Measurements from ENCODE around the gene PSMD6.

The PSMD6 gene

DNA sequence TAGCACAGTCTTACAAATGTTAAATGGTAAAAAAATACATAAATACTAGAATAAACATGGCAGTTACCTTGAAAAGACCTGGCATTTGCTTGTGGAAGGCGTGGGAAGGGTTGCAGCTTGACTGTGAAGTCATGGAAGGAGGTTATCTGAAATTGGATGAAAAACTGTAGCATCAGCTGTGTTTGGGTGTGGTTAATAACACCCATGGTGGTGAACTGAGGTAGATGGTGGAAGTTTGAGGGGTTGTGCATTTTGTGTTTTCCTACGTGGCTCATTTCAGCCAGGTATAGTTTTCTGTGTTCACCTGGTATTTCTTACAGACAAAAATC lies 46.5 kb downstream of the PSMD6 start:
- no peak for DNase-seq (ENCODE audit: low read depth in 2 of 2)

DNA sequence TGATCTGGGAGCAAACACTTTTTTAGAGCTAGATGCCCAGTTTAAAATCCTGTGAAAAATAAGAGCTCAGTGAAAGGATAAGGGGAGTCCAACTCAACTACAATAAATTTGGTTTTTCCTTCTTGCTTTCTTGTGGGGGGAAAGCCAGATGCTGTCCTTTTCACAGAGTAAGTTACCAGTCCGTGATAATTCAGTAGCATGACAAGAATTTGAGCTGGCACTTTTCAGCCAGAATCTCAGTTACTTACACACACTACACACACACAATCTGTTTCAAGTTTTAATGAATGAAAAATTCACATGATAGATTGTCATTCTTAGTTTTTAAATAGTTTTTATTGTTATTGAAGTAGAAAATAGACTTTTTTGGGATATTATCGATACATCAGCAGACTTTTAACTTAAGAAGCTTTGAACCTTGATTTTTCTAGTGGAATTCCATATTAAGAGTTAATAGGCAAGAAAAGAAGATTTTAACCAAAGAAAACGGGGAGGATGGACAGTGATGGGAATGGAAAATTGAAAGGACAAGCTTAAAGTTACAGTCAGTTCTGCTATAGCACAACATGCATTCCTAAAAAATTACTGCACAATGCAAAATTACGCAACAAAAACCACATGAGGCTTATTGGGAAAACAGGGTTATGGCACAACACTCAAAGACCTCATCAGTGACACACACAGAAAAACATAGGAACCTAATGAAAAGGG lies 47.0 kb downstream of the PSMD6 start:
- peak; percentile 91 to 93 for DNase-seq (ENCODE audit: low read depth in 2 of 2)

DNA sequence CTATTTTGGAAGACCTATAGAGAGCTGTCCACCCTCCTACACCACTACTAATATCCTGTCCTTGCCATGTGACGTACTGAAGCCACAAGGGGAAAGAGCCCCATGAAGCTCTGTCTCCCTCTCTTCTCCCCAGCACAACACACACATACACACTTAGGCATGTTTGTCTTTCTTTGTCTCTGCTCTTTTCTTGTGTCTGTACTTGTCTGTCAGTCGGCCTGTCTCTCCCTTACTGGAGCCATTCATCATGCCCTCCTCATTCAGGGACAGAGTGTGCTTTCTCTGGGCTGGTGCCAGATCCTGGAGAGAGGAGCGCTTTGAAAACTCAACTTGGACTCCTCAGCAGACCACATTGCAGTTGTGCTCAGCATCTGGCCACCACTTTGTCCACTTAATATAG lies 47.6 kb downstream of the PSMD6 start:
- DNase-seq (ENCODE audit: low read depth in 2 of 2): no peak

- DNase-seq (ENCODE audit: low read depth in 2 of 2): no peak
These were observed 48.8 kb downstream of the PSMD6 start for GRCh38 chr3:63974451-63974850.

DNA sequence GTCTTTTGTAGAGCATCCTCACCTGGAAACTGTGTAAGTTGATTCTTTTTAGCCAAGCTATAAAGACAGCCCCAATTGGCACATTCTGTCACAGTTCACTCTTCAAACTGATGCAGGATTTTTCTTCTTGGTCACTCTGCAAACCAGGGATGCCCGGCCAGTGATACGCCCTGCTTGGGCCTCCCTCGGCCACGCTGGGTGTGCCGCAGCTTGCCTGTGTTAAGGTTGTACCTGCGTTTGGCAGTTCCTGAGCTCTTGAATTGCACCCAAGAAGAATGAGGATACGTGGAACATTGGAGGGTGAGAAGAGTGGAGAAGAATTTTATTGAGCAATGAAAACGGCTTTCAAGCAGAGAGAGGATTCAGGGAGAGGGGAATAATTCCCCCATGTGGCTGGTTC lies 49.9 kb downstream of the PSMD6 start:
- no peak for DNase-seq (ENCODE audit: low read depth in 2 of 2)

DNA sequence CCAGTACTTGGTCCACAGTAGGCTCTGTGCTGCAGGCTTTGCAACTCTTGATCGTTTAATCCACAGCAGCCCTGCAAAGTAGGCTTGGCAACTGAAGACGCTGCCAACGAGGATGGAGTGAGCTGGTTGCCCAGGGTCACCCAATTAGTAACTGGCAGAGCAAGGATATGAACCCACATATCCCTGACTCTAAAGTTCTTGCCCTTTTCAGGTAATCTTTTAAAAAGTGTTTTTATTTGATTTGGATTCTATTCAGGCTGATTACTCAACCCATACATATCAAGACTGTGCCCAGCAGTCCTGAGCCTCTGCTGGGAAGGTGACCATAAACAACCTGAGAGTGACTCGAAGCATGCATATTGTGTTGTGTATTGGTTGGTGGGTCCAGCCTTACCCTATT lies 50.3 kb downstream of the PSMD6 start:
- DNase-seq (ENCODE audit: low read depth in 2 of 2): no peak

DNA sequence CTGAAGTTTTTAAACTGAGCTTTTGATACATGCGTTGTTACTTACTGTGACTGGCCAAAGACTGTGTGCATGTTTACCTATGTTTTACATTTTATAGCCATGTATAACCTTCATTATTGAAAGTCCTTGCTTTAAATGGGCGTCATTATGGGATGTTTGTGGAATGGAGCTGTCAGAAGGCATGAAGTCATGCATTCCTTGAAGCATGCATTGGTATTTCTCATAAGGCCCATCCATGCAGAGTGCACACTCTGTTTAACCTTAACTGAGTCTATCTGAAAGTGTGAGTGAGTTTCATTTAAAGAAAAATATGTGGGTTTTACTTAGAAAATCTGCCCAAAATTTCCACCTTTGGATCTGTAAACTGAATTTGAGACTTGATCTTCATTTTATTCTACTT lies 51.1 kb downstream of the PSMD6 start:
- DNase-seq (ENCODE audit: low read depth in 2 of 2): peak; percentile 50 to 52

DNA sequence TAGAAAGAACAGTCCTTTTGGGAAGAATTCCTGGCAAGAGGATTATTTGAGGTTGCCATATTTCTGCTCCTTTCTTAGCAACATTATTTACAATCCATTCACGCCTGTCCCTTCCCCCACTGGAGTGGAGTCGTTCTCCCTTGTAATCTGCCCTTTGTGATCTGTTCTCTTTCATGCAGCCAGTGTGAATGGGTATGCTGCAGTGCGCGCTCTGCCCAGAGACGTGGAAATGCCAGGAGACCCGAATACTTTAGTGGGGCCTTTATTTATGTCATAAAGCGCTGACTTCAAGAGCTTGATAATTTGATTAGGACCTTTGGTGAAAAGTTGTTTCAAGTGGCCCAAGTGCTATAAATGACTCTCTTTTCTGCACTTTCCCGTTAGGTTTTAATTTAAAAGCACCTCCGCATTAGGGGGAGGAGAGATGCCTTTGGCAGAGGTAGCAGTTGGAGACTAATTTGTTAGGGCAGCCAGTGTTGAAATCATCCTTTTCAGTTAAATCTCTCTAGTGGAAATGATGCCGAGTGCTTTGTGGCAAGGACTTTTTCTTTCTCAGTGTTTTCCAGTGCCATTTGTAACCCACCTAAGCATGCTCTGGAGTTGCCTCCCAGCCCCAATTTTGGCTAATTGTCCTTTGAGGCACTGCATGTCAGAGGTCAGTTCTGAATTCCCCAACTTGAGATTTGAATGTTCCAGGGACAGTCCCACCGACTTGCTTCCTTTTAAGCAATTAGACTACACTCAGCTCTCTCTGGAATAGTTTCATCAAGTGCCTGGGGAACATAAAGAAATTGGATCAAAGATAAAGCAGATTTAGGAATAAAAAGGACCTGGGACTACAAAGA lies 52.4 kb downstream of the PSMD6 start:
- no peak for DNase-seq (ENCODE audit: low read depth in 2 of 2)

- DNase-seq (ENCODE audit: low read depth in 2 of 2): no peak
These were observed 53.4 kb downstream of the PSMD6 start for GRCh38 chr3:63969876-63970275.

- no peak for DNase-seq (ENCODE audit: low read depth in 2 of 2)
These were observed 54.5 kb downstream of the PSMD6 start for GRCh38 chr3:63968612-63969350.

- peak in 1 of 2 experiments; percentile 45 for DNase-seq (ENCODE audit: low read depth in 2 of 2)
These were observed 55.4 kb downstream of the PSMD6 start for GRCh38 chr3:63967675-63968611.

DNA sequence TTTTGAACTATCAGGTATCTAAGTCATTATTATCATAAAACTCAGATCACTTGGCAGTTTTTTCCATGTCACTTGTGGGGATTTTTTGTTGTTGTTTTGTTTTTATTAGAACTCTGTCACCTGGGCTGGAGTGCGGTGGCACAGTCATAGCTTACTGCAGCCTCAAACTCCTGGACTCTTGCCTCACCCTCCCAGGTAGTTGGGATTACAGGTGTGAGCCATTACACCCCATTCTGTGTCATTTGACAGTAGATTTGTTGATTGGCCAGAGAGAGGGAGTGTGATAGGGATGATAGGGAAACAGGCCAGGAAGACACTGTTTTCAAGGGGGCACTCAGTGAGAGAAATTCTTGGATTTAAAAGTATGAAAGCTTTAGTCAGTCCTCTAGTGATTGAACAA lies 56.4 kb downstream of the PSMD6 start:
- DNase-seq (ENCODE audit: low read depth in 2 of 2): no peak

DNA sequence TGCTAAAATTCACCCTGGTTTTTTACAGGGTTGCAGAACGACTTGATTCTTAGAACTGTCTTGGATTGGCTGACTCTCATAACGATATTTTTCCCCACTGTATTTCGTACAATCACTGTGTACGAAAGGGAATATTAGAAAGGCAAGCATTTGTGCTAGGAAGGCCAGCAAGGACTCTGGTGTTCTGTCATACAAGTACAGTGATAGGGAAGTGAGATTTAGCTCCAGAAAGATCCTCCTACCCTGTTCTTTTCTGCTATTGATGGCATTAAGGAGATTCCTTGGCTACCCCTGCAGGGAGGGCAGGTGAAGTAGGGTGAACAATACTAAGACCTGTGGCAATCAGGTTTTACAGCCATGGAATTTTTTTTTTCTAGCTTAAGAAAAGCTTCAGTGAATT lies 57.3 kb downstream of the PSMD6 start:
- DNase-seq (ENCODE audit: low read depth in 2 of 2): no peak

DNA sequence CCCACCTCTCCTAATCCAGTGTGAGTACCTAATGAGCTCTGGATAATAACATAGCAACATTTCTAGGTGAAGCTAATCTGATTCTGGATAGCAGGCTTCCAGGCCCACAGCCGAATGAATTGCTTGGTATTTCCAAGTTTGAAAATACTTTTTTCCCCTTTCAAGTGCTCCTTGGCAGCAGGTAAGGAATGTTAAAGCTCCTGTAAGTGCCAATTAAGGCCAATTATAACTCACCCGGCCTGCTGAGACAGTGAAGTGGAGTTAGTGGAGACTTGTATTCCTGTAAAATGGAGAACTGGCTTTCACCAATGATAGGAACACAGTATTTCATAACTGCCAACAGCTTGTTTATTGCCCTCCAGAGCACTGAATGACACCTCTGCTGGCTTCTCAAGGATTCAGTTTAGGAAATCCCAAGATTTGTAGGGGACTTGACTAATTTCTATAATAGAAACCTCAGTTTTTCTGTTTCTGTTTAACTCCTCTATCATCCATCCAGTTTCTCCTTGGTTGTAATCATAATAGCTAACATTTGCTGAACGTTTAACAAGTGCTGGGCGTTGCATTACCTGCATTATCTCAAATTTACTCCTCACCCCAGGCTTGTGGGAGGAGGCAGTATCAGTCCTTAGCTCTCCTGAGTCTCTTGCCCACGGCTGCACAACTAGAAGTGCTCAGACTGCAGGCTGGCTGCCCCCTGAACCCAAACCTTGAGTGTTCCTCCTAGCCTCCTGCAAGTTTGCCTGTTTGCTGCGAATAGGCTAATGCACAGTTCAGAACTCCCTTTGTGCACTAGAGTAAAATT lies 58.4 kb downstream of the PSMD6 start:
- no peak for DNase-seq (ENCODE audit: low read depth in 2 of 2)

DNA sequence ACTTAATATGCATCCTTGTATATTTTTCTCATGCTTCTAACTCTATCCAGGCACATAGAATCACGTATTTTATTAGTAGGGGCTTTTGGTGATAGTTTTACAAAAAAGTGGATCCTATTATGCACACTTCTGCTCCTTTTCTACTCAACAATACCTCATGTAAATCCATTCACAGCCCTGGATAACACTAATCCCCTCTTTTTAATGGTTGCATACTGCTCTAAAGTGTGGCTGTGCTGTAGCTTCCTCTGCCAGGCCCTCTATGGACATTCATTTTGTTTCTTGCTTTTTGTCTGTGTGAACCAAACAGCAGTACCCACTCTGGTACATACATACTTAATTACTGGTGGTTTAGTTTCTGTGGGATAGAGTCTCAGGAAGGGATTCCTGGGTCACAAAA lies 59.8 kb downstream of the PSMD6 start:
- no peak for DNase-seq (ENCODE audit: low read depth in 2 of 2)

DNA sequence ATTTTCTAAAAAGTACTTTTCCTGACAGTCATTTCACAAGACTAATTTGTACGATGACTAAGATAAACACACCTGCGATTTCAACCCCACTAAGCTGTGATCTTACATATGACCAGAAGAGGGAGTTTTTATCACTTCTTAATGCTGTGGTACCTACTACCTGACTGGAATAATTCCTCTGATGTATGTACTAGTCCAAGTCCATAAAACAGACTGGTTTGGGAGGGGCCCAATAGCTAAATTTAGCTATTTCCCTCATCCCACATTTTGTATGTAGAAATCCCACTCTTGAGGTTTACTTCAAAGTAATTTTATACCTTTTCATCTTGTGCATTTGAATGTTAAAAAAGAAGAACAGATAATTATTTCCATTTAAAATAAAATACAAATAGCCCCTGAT lies 61.4 kb downstream of the PSMD6 start:
- DNase-seq (ENCODE audit: low read depth in 2 of 2): no peak
